Measurements from ENCODE around the gene TRPV6.

Gene TRPV6

GRCh38 chr7:142883571-142884285 is 1.8 kb downstream of the TRPV6 start:
- TF ChIP-seq, protein P1, sequence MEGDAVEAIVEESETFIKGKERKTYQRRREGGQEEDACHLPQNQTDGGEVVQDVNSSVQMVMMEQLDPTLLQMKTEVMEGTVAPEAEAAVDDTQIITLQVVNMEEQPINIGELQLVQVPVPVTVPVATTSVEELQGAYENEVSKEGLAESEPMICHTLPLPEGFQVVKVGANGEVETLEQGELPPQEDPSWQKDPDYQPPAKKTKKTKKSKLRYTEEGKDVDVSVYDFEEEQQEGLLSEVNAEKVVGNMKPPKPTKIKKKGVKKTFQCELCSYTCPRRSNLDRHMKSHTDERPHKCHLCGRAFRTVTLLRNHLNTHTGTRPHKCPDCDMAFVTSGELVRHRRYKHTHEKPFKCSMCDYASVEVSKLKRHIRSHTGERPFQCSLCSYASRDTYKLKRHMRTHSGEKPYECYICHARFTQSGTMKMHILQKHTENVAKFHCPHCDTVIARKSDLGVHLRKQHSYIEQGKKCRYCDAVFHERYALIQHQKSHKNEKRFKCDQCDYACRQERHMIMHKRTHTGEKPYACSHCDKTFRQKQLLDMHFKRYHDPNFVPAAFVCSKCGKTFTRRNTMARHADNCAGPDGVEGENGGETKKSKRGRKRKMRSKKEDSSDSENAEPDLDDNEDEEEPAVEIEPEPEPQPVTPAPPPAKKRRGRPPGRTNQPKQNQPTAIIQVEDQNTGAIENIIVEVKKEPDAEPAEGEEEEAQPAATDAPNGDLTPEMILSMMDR (IDR thresholded peaks at IDR 0.05; ENCODE audit: low read depth, low read length): no peak
- no peak overlapping the region for H3K4me3 ChIP-seq (ENCODE audit: low read depth, low read length)

DNA sequence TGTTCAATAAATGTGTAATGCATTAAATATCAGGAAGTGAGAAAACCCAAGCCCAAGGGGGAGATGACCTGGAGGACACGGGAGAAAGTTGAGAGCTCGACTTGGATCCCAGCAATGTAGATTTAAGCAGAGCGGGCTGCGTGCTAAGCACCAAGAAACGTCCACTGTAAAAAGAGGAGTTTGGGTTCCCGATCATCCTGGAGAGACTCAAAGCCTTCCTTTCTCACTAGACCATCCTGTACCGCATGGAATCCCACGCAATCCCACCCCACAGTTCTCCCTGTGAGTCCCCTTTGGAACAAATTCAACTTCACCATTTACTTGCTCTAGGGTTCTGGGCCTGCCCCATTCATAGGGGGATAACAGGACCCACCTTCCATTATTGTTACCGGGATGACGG is 2.4 kb downstream of the TRPV6 start:
- TF ChIP-seq, protein P1 (IDR thresholded peaks at IDR 0.05; ENCODE audit: low read depth, low read length): no peak
- no peak overlapping the region for H3K4me3 ChIP-seq (ENCODE audit: low read depth, low read length)

DNA sequence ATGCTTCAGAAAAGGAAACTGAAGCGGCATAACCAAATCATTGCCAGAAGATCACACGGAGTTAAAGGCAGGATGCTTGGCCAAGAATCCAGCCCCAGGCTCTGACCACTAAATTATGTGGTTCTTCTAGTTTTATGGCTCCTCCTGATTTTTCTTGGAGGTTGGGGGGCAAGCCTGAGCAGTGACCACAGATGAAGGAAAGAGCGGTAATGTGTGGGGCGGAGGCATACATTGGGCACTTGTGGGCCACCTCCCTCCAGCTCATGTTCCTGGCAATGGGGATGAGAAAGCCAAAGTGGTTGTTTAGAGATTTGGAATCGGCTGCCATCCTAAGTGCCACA is 3.2 kb downstream of the TRPV6 start:
- TF ChIP-seq, protein P1 (IDR thresholded peaks at IDR 0.05; ENCODE audit: low read depth, low read length): no peak
- H3K4me3 ChIP-seq (ENCODE audit: low read depth, low read length): no peak overlapping the region

GRCh38 chr7:142881586-142882337 is 3.8 kb downstream of the TRPV6 start:
- H3K4me3 ChIP-seq (ENCODE audit: low read depth, low read length): no peak overlapping the region
- TF ChIP-seq, protein P1 (IDR thresholded peaks at IDR 0.05; ENCODE audit: low read depth, low read length): no peak

- TF ChIP-seq, protein P1 (IDR thresholded peaks at IDR 0.05; ENCODE audit: low read depth, low read length): peak; percentile 59
- no peak overlapping the region for H3K4me3 ChIP-seq (ENCODE audit: low read depth, low read length)
These were observed 4.6 kb downstream of the TRPV6 start for GRCh38 chr7:142880876-142881505.

- H3K4me3 ChIP-seq (ENCODE audit: low read depth, low read length): no peak overlapping the region
- TF ChIP-seq, protein P1 (IDR thresholded peaks at IDR 0.05; ENCODE audit: low read depth, low read length): no peak
These were observed 6.5 kb downstream of the TRPV6 start for GRCh38 chr7:142879060-142879459.

- H3K4me3 ChIP-seq (ENCODE audit: low read depth, low read length): no peak overlapping the region
- TF ChIP-seq, protein P1 (IDR thresholded peaks at IDR 0.05; ENCODE audit: low read depth, low read length): no peak
These were observed 7.2 kb downstream of the TRPV6 start for GRCh38 chr7:142878315-142878714.

Data from WI38 (cell line).